Neural progenitor cell (in vitro differentiated cells): Measurements from ENCODE around the gene TRMT10B. TPM values are rescaled to one million over a fixed set of nuclear protein-coding genes. Genes with fewer than 3 reads are reported as not detected.
A peak's percentile ranks its signal among the peaks of the same experiment; 100 is the strongest.

Experiments used
- DNase-seq: peaks from one replicate; pipeline ENCODE4 v3.0.0-alpha.2; 2016; ENCODE audit warnings: low spot score
- H2AFZ ChIP-seq: fragments of 200-600 bp; sonication (generic); replicated peaks from 2 replicates; pipeline ENCODE4 v1.6.1; 2016; ENCODE audit warnings: antibody characterized with exemption
- H3F3A ChIP-seq: fragments of 200-600 bp; sonication (generic); 2 replicates; pipeline ENCODE4 v1.6.1; 2016; ENCODE audit warnings: antibody characterized with exemption, low read depth
- H3K27ac ChIP-seq: fragments of 200-600 bp; sonication (generic); 2 replicates; pipeline ENCODE4 v1.5.1; 2016; ENCODE audit warnings: mild to moderate bottlenecking
- H3K27me3 ChIP-seq: fragments of 200-600 bp; sonication (generic); 2 replicates; pipeline ENCODE4 v1.6.1; 2016; ENCODE audit warnings: mild to moderate bottlenecking, moderate library complexity
- H3K36me3 ChIP-seq: fragments of 200-600 bp; sonication (generic); 2 replicates; pipeline ENCODE4 v1.5.1; 2016
- H3K4me1 ChIP-seq: fragments of 200-600 bp; sonication (generic); 2 replicates; pipeline ENCODE4 v1.6.1; 2016; ENCODE audit warnings: mixed run types
- H3K4me2 ChIP-seq: fragments of 200-600 bp; sonication (generic); 2 replicates; pipeline ENCODE4 v1.6.1; 2016
- H3K4me3 ChIP-seq: fragments of 200-600 bp; sonication (generic); 2 replicates; pipeline ENCODE4 v1.5.1; 2016
- H3K79me2 ChIP-seq: fragments of 200-600 bp; sonication (generic); 2 replicates; pipeline ENCODE4 v1.6.1; 2016; ENCODE audit warnings: low read depth
- H3K9ac ChIP-seq: fragments of 200-600 bp; sonication (generic); 2 replicates; pipeline ENCODE4 v1.6.1; 2016
- H3K9me3 ChIP-seq: fragments of 200-600 bp; sonication (generic); 2 replicates; pipeline ENCODE4 v1.5.1; 2016; ENCODE audit warnings: low read depth
- H4K20me1 ChIP-seq: fragments of 200-600 bp; sonication (generic); 2 replicates; pipeline ENCODE4 v1.6.1; 2016; ENCODE audit warnings: low read depth
- H3K27ac Mint-ChIP-seq: 3 replicates; pipeline ENCODE4 v1.8.0; 2021; ENCODE audit warnings: mixed read lengths
- H3K27me3 Mint-ChIP-seq: 2 replicates; pipeline ENCODE4 v1.8.0; 2022; ENCODE audit warnings: low read depth, mild to moderate bottlenecking, inconsistent platforms, moderate library complexity, mixed read lengths; ENCODE audit not compliant: insufficient read depth
- H3K36me3 Mint-ChIP-seq: 3 replicates; pipeline ENCODE4 v1.8.0; 2021; ENCODE audit warnings: mixed read lengths
- H3K4me1 Mint-ChIP-seq: 3 replicates; pipeline ENCODE4 v1.8.0; 2021; ENCODE audit warnings: mixed read lengths
- H3K4me3 Mint-ChIP-seq: 3 replicates; pipeline ENCODE4 v1.8.0; 2021; ENCODE audit warnings: mild to moderate bottlenecking, moderate library complexity, mixed read lengths
- H3K9me3 Mint-ChIP-seq: 3 replicates; pipeline ENCODE4 v1.8.0; 2020; ENCODE audit warnings: mixed read lengths
- EZH2 ChIP-seq: fragments of 200-600 bp; sonication (generic); IDR thresholded peaks from 2 replicates; pipeline ENCODE4 v1.6.1; 2017; ENCODE audit warnings: antibody characterized with exemption, mild to moderate bottlenecking, moderate library complexity
- EZH2phosphoT487 ChIP-seq: fragments of 200-600 bp; sonication (generic); IDR thresholded peaks from 2 replicates; pipeline ENCODE4 v1.6.1; 2017; ENCODE audit warnings: antibody characterized with exemption
- total RNA-seq: library from RNA; depleted of rRNA; stranded (reverse); fragments of >200 nt; gene quantifications from 2 replicates; pipeline ENCODE4 v1.2.3, GENCODE V29; 2015; ENCODE audit warnings: low replicate concordance
- TF ChIP-seq, protein P1 (sequence below): fragments of 200-600 bp; sonication (generic); IDR thresholded peaks from 2 replicates; pipeline ENCODE4 v1.5.1; 2017; ENCODE audit warnings: antibody characterized with exemption, mild to moderate bottlenecking

The TRMT10B gene
- total RNA-seq, 1 donor from 2014 or later, result 5.4 TPM

DNA sequence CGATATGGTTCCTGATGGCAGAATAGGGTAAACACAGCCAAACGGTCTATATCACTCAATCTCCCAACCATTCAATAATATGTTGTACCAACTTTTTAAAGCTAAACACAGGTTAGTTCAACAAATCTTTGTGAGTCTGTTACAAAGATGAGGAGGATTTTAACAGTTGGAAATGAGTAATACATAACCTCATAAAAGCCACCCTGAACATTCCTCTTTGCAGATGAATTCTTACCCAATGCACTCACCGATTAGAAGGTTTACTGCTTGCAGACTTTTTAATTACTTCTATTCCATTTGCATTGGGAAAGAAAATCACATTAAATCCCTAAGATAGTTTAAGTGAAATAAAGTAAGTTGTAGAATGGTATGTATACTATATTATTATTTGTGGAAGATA lies 23.3 kb upstream of the TRMT10B start:
- peaks cover 8% of the 10 kb centered on the region for H3K4me1 ChIP-seq
- no peak overlapping the region for H2AFZ ChIP-seq
- H3K27me3 ChIP-seq, result peaks cover 51% of the 10 kb centered on the region
- Mint-ChIP-seq H3K27me3 (peaks cover 3% of the 10 kb centered on the region), H3K36me3 (no peaks in the 10 kb centered on the region), H3K4me1 (peaks cover 15% of the 10 kb centered on the region), H3K27ac (no peak overlapping the region), H3K9me3 (no peaks in the 10 kb centered on the region), H3K4me3 (no peak overlapping the region)
- no peaks in the 10 kb centered on the region for H3K36me3 ChIP-seq
- H3K9ac ChIP-seq, result no peak overlapping the region
- no peak overlapping the region for H3K4me3 ChIP-seq
- TF ChIP-seq EZH2, result no peak
- TF ChIP-seq, protein P1, sequence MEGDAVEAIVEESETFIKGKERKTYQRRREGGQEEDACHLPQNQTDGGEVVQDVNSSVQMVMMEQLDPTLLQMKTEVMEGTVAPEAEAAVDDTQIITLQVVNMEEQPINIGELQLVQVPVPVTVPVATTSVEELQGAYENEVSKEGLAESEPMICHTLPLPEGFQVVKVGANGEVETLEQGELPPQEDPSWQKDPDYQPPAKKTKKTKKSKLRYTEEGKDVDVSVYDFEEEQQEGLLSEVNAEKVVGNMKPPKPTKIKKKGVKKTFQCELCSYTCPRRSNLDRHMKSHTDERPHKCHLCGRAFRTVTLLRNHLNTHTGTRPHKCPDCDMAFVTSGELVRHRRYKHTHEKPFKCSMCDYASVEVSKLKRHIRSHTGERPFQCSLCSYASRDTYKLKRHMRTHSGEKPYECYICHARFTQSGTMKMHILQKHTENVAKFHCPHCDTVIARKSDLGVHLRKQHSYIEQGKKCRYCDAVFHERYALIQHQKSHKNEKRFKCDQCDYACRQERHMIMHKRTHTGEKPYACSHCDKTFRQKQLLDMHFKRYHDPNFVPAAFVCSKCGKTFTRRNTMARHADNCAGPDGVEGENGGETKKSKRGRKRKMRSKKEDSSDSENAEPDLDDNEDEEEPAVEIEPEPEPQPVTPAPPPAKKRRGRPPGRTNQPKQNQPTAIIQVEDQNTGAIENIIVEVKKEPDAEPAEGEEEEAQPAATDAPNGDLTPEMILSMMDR, result no peak
- no peak for TF ChIP-seq EZH2phosphoT487
- no peaks in the 10 kb centered on the region for H3K9me3 ChIP-seq
- no peaks in the 10 kb centered on the region for H3K79me2 ChIP-seq
- H4K20me1 ChIP-seq, result no peaks in the 10 kb centered on the region
- H3K27ac ChIP-seq, result no peak overlapping the region
- H3K4me2 ChIP-seq, result no peak overlapping the region
- no peaks in the 10 kb centered on the region for H3F3A ChIP-seq
- no peak for DNase-seq

GRCh38 chr9:37730839-37731238 lies 22.8 kb upstream of the TRMT10B start:
- H3K9ac ChIP-seq, result no peak overlapping the region
- H2AFZ ChIP-seq, result no peak overlapping the region
- Mint-ChIP-seq H3K4me1 (peaks cover 15% of the 10 kb centered on the region), H3K9me3 (no peaks in the 10 kb centered on the region), H3K27ac (no peak overlapping the region), H3K4me3 (no peak overlapping the region), H3K27me3 (peaks cover 3% of the 10 kb centered on the region), H3K36me3 (no peaks in the 10 kb centered on the region)
- TF ChIP-seq, protein P1, result no peak
- TF ChIP-seq EZH2 (no peak), EZH2phosphoT487 (peak; percentile 65)
- no peaks in the 10 kb centered on the region for H3K36me3 ChIP-seq
- peaks cover 51% of the 10 kb centered on the region for H3K27me3 ChIP-seq
- DNase-seq, result peak; percentile 47
- peaks cover 8% of the 10 kb centered on the region for H3K4me1 ChIP-seq
- H3K4me2 ChIP-seq, result peak overlapping the region; percentile 33
- no peak overlapping the region for H3K27ac ChIP-seq
- no peaks in the 10 kb centered on the region for H3K79me2 ChIP-seq
- H4K20me1 ChIP-seq, result no peaks in the 10 kb centered on the region
- H3K9me3 ChIP-seq, result no peaks in the 10 kb centered on the region
- no peaks in the 10 kb centered on the region for H3F3A ChIP-seq
- H3K4me3 ChIP-seq, result no peak overlapping the region

- no peaks in the 10 kb centered on the region for H3K79me2 ChIP-seq
- Mint-ChIP-seq H3K9me3 (no peaks in the 10 kb centered on the region), H3K4me3 (no peak overlapping the region), H3K27me3 (peaks cover 3% of the 10 kb centered on the region), H3K4me1 (peaks cover 15% of the 10 kb centered on the region), H3K36me3 (no peaks in the 10 kb centered on the region), H3K27ac (no peak overlapping the region)
- no peaks in the 10 kb centered on the region for H4K20me1 ChIP-seq
- no peaks in the 10 kb centered on the region for H3F3A ChIP-seq
- peaks cover 8% of the 10 kb centered on the region for H3K4me1 ChIP-seq
- no peaks in the 10 kb centered on the region for H3K9me3 ChIP-seq
- no peak for DNase-seq
- peaks cover 51% of the 10 kb centered on the region for H3K27me3 ChIP-seq
- no peak overlapping the region for H2AFZ ChIP-seq
- H3K4me2 ChIP-seq, result no peak overlapping the region
- no peak for TF ChIP-seq EZH2phosphoT487
- H3K36me3 ChIP-seq, result no peaks in the 10 kb centered on the region
- no peak overlapping the region for H3K9ac ChIP-seq
- H3K4me3 ChIP-seq, result no peak overlapping the region
- no peak overlapping the region for H3K27ac ChIP-seq
These were observed 21.4 kb upstream of the TRMT10B start for GRCh38 chr9:37732086-37732741.

DNA sequence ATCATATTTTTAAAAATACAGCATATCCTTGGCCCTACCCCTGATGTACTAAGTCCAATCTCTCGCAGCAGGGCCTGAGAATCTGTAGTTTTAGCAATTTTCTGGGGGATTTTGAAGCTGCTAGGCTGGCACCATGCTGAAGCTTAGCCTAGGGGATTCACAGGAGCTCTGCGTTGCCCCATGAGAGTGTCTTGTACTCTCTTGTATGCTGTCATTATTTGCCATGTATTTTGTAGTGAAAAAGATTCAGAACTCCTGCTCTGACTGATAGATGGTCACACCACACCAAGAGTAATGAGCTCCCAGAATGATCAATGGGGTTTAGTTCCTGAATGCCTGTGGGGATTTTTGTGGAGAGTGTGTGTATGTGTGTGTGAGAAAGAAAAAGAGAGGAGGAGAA lies 20.7 kb upstream of the TRMT10B start:
- Mint-ChIP-seq H3K9me3 (no peaks in the 10 kb centered on the region), H3K27ac (no peak overlapping the region), H3K36me3 (no peaks in the 10 kb centered on the region), H3K4me1 (peaks cover 15% of the 10 kb centered on the region), H3K27me3 (peaks cover 3% of the 10 kb centered on the region), H3K4me3 (no peak overlapping the region)
- Histone ChIP-seq H2AFZ (no peak overlapping the region), H3K9me3 (no peaks in the 10 kb centered on the region), H3K4me2 (no peak overlapping the region), H3K27ac (no peak overlapping the region), H3K4me3 (no peak overlapping the region), H4K20me1 (no peaks in the 10 kb centered on the region), H3K27me3 (peaks cover 51% of the 10 kb centered on the region), H3K36me3 (no peaks in the 10 kb centered on the region), H3K9ac (no peak overlapping the region), H3F3A (no peaks in the 10 kb centered on the region), H3K79me2 (no peaks in the 10 kb centered on the region), H3K4me1 (peaks cover 8% of the 10 kb centered on the region)
- DNase-seq, result no peak
- TF ChIP-seq, protein P1, result no peak
- TF ChIP-seq EZH2phosphoT487 (no peak), EZH2 (no peak)
